ENCODE measurements around the gene CCNQ. TPM values are rescaled to one million over a fixed set of nuclear protein-coding genes. Genes with fewer than 3 reads are reported as not detected.

The CCNQ gene
- polyA plus RNA-seq, 1 of the 3 experiments (the other 2 are of a cell fraction), result 45.3 TPM

GRCh38 chrX:153562546-153562945 lies 36.4 kb downstream of the CCNQ start:
- Histone ChIP-seq H3K27ac (ENCODE audit: low read depth in 2 of 2, low read length in 1 of 2) (no peak overlapping the region), H2AFZ (ENCODE audit: low read depth) (no peak overlapping the region), H3K9me2 (no peaks in the 10 kb centered on the region), H3K9me3 (no peaks in the 10 kb centered on the region), H3K9ac (no peak overlapping the region), H3K79me2 (ENCODE audit: insufficient read depth) (no peaks in the 10 kb centered on the region), H3F3A (replicated peaks; ENCODE audit: insufficient read depth) (no peaks in the 10 kb centered on the region), H3K4me3 (ENCODE audit: low read depth in 2 of 2, low read length in 1 of 2) (no peak overlapping the region), H3K4me2 (no peak overlapping the region), H3K27me3 (ENCODE audit: insufficient read depth) (peaks cover 71% of the 10 kb centered on the region), H3K4me1 (ENCODE audit: control insufficient read depth in 1 of 2, insufficient read depth in 2 of 2, low read depth in 1 of 2, low read length in 1 of 2) (no peaks in the 10 kb centered on the region), H4K20me1 (ENCODE audit: insufficient read depth) (no peaks in the 10 kb centered on the region), H3K36me3 (replicated peaks in 1 of 2; ENCODE audit: control insufficient read depth in 1 of 2, insufficient read depth in 2 of 2, low read length in 1 of 2) (no peaks in the 10 kb centered on the region)
- DNase-seq, result peak; percentile 50
- POLR2A ChIA-PET, result no interaction called here
- WGBS (ENCODE audit: low lambda C conversion rate), result 58% methylated on average over 9 of the region's 9 CpGs
- CTCF ChIA-PET, result interaction anchor here (0.6 to 4.0 kb wide), 4 partner anchors 23 to 146 kb away, joined by 3 to 20 read pairs (median 12); no protein-coding TSS in a partner anchor
- TF ChIP-seq YY1 (IDR thresholded peaks at IDR 0.05; ENCODE audit: low read depth), result no peak
- no peak for TF ChIP-seq ZBTB33 (IDR thresholded peaks at IDR 0.05; ENCODE audit: borderline replicate concordance, low read depth)
- no peak for TF ChIP-seq FOXJ3 (CRISPR knock-in tag; IDR thresholded peaks at IDR 0.05)
- TF ChIP-seq MEF2A (IDR thresholded peaks at IDR 0.05; ENCODE audit: borderline replicate concordance, low read depth), result no peak
- no peak for TF ChIP-seq RCOR1 (IDR thresholded peaks at IDR 0.05; ENCODE audit: low read length)
- no peak for TF ChIP-seq TEAD4 (IDR thresholded peaks at IDR 0.05; ENCODE audit: borderline replicate concordance, insufficient read depth)
- TF ChIP-seq, protein P1, sequence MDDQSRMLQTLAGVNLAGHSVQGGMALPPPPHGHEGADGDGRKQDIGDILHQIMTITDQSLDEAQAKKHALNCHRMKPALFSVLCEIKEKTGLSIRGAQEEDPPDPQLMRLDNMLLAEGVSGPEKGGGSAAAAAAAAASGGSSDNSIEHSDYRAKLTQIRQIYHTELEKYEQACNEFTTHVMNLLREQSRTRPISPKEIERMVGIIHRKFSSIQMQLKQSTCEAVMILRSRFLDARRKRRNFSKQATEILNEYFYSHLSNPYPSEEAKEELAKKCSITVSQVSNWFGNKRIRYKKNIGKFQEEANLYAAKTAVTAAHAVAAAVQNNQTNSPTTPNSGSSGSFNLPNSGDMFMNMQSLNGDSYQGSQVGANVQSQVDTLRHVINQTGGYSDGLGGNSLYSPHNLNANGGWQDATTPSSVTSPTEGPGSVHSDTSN (IDR thresholded peaks at IDR 0.05), result no peak
- no peak for TF ChIP-seq FOSL2 (IDR thresholded peaks at IDR 0.05; ENCODE audit: borderline replicate concordance, low read depth)
- TF ChIP-seq USF1 (IDR thresholded peaks at IDR 0.05; ENCODE audit: borderline replicate concordance, low read depth), result no peak
- TF ChIP-seq SMC3 (IDR thresholded peaks at IDR 0.05; ENCODE audit: low read depth, low read length), result no peak
- TF ChIP-seq CHD2 (IDR thresholded peaks at IDR 0.05; ENCODE audit: low read length, partially characterized antibody), result no peak
- no peak for TF ChIP-seq FOXM1 (IDR thresholded peaks at IDR 0.05; ENCODE audit: low read depth)
- no peak for TF ChIP-seq MXI1 (IDR thresholded peaks at IDR 0.05; ENCODE audit: low read depth, low read length)
- TF ChIP-seq GABPA (IDR thresholded peaks at IDR 0.05; ENCODE audit: low read depth), result no peak

- Histone ChIP-seq H3K9ac (no peak overlapping the region), H3K9me3 (no peaks in the 10 kb centered on the region), H3K27ac (ENCODE audit: low read depth in 2 of 2, low read length in 1 of 2) (no peak overlapping the region), H3K27me3 (ENCODE audit: insufficient read depth) (peaks cover 72% of the 10 kb centered on the region), H2AFZ (ENCODE audit: low read depth) (no peak overlapping the region), H3K36me3 (replicated peaks in 1 of 2; ENCODE audit: control insufficient read depth in 1 of 2, insufficient read depth in 2 of 2, low read length in 1 of 2) (no peaks in the 10 kb centered on the region), H4K20me1 (ENCODE audit: insufficient read depth) (no peaks in the 10 kb centered on the region), H3K9me2 (no peaks in the 10 kb centered on the region), H3K4me1 (ENCODE audit: control insufficient read depth in 1 of 2, insufficient read depth in 2 of 2, low read depth in 1 of 2, low read length in 1 of 2) (no peaks in the 10 kb centered on the region), H3F3A (replicated peaks; ENCODE audit: insufficient read depth) (no peaks in the 10 kb centered on the region), H3K4me2 (no peak overlapping the region), H3K79me2 (ENCODE audit: insufficient read depth) (no peaks in the 10 kb centered on the region), H3K4me3 (ENCODE audit: low read depth in 2 of 2, low read length in 1 of 2) (no peak overlapping the region)
- WGBS (ENCODE audit: low lambda C conversion rate), result 17% methylated on average over 2 of the region's 7 CpGs
- CTCF ChIA-PET, result interaction anchor here (4.0 kb wide), 1 partner anchor 107 kb away, joined by 20 read pairs; no protein-coding TSS in a partner anchor
- no peak for DNase-seq
- POLR2A ChIA-PET, result no interaction called here
- TF ChIP-seq NRF1 (IDR thresholded peaks at IDR 0.05; ENCODE audit: low read depth, low read length) (no peak), ZBTB33 (IDR thresholded peaks at IDR 0.05; ENCODE audit: borderline replicate concordance, low read depth) (no peak), TEAD4 (IDR thresholded peaks at IDR 0.05; ENCODE audit: borderline replicate concordance, insufficient read depth) (no peak), RFX5 (IDR thresholded peaks at IDR 0.05; ENCODE audit: low read length) (no peak)
- TF ChIP-seq, protein P2, sequence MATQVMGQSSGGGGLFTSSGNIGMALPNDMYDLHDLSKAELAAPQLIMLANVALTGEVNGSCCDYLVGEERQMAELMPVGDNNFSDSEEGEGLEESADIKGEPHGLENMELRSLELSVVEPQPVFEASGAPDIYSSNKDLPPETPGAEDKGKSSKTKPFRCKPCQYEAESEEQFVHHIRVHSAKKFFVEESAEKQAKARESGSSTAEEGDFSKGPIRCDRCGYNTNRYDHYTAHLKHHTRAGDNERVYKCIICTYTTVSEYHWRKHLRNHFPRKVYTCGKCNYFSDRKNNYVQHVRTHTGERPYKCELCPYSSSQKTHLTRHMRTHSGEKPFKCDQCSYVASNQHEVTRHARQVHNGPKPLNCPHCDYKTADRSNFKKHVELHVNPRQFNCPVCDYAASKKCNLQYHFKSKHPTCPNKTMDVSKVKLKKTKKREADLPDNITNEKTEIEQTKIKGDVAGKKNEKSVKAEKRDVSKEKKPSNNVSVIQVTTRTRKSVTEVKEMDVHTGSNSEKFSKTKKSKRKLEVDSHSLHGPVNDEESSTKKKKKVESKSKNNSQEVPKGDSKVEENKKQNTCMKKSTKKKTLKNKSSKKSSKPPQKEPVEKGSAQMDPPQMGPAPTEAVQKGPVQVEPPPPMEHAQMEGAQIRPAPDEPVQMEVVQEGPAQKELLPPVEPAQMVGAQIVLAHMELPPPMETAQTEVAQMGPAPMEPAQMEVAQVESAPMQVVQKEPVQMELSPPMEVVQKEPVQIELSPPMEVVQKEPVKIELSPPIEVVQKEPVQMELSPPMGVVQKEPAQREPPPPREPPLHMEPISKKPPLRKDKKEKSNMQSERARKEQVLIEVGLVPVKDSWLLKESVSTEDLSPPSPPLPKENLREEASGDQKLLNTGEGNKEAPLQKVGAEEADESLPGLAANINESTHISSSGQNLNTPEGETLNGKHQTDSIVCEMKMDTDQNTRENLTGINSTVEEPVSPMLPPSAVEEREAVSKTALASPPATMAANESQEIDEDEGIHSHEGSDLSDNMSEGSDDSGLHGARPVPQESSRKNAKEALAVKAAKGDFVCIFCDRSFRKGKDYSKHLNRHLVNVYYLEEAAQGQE (IDR thresholded peaks at IDR 0.05; ENCODE audit: low read depth, low read length), result no peak
- TF ChIP-seq, protein P1 (IDR thresholded peaks at IDR 0.05), result no peak
Measured at GRCh38 chrX:153561337-153561736, 37.6 kb downstream of the CCNQ start.
